IPS DF 19.7 (cell line): ENCODE measurements around the gene MYL6.
"Not testable (repeated sequence)": the region's sequence is repeated elsewhere in the genome, so short reads cannot be mapped to it uniquely, and the experiment has no call there.

Experiments
- DNase-seq: peaks from one replicate; pipeline ENCODE4 v3.0.0-alpha.2; 2013; ENCODE audit warnings: low read depth, low spot score

The MYL6 gene

DNA sequence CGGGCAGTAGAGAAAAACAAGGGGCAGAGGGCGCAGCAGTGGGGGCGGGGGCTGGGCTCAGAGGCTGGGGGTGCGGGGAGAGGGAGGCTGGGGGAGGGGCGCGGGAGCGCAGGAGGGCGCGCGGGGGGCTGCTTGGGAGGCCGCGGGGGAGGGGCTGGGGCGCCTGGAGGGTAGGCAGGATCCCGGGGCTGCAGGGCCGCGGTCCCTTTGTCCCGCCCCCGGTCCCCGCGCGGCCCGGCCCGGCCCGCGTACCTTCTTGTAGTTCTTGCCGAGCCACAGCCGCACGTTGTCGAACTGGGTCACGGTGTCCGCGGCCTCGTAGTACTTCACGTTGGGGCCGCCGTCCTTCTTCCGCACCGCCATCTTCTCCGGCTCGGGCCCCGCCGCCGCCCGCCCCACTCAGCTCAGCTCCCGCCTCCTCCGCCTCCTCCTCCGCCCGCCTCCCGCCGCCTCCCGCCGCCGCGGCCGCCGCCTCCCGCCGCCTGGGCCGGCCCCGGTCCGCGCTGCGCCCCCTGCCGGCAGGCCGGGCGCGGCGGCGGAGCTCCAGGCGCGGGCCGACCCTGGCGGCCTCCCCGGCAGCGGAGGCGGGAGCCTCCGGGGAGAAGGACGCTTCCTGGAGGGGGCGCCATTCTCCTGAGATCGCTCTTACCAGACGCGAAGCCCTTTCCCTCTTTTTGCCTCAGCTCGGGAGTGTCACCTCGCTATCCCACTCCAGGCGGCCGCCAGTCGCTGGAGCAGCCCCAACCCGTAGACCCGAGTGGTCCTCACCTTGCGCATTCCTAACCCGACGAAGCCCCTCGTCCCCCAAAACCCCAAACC lies 31.1 kb downstream of the MYL6 start, which contains the start of gene SMARCC2:
Gene SMARCC2 (minus strand): TSS at position 385 of the 819 bp plus-strand sequence. CDS start 22 bp downstream, at position 363.
- peak; percentile 48 for DNase-seq

- DNase-seq, result peak; percentile 67
Measured at GRCh38 chr12:56189918-56190694, 31.9 kb downstream of the MYL6 start.

DNA sequence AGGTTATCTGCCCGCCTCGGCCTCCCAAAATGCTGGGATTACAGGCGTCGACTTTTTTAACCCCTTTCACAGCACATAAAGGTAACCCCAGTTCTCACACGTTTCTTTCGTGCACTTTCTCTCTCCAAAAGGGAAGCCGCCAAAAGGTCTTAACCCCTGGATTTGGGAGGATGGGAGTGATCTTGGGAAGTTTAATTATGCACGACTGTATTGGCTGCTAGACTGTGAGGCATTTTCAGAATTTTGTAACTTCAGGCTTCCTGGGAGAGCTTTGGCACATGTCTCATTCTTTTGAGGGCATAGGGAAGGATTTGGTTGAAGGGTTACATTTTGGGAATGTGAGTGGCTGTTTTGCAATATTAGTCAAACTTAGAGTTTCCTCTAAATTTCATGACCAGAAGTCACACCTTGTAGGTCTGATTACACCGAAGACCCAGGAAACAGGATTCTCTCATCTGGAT lies 32.6 kb downstream of the MYL6 start:
- DNase-seq, result no peak

DNA sequence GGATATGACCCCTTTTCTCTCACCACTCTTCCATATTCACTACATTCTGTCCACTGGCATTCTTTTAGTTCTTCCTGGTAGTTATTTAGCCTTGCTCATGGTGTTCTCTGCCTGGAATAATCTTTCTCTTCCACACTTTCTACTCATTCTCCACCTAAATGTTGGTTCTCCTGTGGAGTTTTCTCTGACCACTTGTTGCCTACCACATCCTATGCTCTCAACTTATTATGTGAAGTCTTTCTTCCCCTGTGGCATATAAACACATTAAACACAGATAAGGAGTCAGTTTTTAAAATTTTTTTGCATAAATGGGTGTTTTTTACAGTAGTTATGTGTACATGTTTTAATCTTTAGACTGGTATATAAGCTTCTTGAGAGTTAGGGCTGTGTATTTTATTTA lies 34.4 kb downstream of the MYL6 start:
- DNase-seq, result no peak

DNA sequence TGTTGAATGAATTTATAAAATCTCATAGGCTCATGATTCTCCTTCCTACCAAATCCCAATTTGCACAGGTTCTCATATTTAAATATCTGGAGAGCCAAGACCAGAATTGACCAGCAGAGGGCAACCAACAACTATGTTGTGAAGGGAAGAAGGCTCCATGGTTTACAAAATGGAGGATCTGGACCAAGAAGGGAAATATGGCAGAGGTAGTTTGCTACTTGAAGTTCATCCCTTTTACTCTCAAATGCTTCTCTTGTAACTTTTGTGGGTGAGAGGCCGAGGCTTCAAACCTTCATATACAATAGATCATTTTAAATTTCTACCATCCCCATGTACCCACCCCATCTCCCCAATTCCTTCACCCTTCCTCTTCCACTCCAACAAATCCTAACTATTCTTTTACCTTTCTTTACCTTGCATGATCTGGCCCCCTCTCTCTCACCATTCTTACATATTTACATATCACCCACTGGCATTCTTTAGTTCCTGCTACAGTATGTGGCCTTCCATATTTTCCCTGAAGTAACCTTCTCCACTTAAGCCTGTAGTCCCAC lies 34.9 kb downstream of the MYL6 start:
- peak; percentile 47 for DNase-seq

DNA sequence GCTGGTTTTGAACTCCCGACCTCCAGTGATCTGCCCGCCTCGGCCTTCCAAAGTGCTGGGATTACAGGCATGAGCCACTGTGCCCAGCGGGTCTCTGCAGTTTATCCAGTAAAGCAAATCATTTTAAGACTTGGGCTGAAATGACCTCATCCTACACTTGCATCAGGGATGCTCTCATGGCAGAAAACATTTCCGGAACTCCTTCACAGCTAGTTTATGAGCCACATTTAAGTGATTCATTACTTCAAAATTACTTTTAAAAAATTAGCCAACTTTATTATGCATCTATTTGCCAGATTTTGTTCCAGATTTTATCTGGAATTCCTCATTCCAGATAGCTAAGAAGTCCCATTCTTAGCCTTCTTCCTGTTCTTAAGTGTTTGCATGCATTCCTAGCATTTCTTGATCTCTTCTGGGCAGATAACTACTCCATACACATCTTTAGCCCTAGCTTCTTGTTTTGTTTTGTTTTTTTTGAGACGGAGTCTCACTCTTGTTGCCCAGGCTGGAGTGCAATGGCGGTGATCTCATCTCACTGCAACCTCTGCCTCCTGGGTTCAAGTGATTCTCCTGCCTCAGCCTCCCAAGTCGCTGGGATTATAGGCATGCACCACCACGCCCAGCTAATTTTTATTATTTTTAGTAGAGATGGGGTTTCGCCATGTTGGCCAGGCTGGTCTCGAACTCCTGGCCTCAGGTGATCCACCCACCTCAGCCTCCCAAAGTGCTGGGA lies 38.8 kb downstream of the MYL6 start:
- not testable (repeated sequence) for DNase-seq

DNA sequence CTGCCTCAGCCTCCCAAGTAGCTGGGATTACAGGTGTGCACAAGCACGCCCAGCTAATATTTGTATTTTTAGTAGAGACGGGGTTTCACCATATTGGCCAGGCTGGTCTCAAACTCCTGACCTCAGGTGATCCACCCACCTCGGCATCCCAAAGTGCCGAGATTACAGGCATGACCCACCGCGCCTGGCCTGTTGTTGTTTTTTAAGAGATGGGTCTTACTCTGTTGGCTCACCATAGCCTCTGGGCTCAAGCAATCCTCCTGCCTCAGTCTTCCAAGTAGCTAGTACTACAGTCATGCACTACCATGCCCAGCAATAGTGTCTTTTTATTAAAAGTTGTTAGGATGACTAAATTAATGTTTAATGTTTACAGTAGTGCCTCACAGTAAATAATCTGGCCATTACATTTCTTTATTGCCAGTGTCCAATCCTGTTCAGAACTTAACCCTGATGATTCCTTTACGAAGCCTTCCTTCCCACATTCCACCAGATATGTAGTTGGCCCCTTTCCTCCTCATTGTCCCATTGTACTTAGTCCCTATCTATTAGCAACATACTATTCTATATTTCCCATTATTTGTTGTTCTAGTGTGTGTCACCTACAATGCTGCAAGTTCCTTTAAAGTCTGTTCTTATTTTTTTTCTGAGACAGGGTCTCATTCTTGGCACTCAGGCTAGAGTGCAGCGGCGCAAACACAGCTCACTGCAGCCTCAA lies 39.9 kb downstream of the MYL6 start:
- no peak for DNase-seq

- no peak for DNase-seq
Measured at GRCh38 chr12:56198836-56199235, 40.7 kb downstream of the MYL6 start.

DNA sequence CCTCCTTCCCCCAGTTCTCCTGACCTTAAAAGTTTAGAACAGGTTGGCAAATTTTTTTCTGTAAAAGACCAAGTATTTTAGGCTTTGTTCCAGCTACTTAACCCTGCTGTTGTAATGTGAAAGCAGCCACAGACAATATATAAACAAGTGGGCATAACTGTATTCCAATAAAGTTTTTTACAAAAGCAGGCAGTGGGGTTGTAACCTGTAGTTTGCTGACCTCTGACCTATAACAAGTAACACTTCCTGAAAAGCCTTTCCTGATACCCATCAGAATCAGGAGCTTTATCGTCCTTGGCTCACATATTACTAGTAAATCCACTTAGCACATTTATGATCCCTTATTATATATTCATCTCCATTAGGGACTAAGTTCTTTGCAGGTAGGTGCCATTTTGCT lies 44.2 kb downstream of the MYL6 start:
- DNase-seq, result no peak

DNA sequence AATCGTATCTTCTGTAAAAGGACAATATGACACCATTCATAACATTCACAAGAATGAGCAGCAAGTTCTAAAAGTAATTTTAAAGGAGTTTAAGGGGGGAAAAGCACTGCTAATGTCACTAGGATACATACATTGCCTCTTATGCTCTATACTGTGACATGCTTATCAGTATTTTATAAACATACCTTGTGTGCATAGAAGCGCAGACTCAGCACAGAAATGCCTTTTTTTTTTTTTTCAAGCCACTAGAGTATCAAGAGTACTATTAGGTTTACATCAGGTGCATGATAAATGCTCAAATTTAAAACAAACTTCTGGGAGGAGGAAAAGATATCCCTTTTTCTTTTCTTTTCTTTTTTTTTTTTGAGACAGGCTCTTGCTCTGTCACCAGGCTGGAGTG lies 44.7 kb downstream of the MYL6 start:
- no peak for DNase-seq

DNA sequence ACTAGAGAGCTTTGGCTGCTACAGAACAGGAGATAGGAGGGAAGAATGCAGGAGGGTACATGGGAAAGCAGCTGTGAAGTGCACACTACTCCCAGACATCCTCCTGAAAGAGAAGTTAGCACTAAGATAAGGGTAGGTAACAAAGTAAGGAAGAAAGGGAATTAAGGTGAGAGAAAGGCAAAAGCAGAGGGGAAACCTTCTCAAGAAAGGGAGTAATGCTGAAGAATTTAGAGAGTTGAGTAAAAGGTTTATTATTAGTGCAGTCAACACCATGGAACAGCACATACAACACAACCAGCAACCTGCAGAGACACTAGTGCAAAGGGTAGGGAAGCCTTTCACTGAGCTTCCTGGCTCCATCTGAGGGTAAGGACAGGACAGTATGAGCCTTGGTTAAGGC lies 46.1 kb downstream of the MYL6 start:
- DNase-seq, result no peak

DNA sequence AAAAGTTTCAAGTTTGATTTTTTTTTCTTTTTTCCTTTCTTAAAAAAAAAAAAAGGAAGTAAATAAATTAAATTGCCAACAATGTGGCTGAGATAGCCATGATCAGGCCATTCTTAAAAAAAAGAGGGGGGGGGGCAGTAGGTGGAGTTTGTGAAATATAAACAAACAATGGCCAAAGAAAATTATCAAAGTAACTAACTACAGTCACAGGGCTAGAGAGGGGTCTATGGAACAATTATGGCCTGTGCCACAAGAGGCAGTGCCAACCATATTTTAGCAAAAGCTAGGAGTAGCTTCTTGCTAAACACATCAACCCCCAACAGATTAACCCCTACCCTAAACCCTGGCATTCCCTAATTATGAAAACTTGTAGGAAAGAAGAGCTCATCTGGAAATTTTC lies 47.3 kb downstream of the MYL6 start:
- no peak for DNase-seq

GRCh38 chr12:56206452-56207166 lies 48.5 kb downstream of the MYL6 start:
- DNase-seq, result no peak

DNA sequence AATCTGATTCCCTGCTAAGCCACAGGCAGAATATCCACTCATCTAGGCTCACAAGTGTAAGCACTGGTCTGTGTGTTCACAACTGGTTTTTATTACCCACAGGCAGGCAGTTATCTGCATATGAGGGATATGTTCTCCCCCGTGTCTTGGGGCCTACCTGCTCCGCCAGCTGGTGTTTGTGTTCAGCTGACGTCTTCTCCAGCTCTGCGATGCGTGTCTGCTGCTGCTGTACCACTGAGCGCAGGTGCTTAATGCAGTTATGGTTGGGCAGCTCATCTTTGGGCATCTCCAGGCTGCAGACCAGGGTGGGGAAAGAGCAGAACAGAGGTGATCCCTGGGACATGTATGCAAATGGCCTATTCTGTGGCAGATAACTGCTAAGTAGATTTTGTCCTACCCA lies 49.8 kb downstream of the MYL6 start:
- no peak for DNase-seq
